ENCODE data around the gene TXNRD2.
"Not testable (repeated sequence)": the region's sequence is repeated elsewhere in the genome, so short reads cannot be mapped to it uniquely, and the experiment has no call there.

The TXNRD2 gene

GRCh38 chr22:19942157-19943081, 801 bp upstream of the TXNRD2 start:
- no peak for DNase-seq

DNA sequence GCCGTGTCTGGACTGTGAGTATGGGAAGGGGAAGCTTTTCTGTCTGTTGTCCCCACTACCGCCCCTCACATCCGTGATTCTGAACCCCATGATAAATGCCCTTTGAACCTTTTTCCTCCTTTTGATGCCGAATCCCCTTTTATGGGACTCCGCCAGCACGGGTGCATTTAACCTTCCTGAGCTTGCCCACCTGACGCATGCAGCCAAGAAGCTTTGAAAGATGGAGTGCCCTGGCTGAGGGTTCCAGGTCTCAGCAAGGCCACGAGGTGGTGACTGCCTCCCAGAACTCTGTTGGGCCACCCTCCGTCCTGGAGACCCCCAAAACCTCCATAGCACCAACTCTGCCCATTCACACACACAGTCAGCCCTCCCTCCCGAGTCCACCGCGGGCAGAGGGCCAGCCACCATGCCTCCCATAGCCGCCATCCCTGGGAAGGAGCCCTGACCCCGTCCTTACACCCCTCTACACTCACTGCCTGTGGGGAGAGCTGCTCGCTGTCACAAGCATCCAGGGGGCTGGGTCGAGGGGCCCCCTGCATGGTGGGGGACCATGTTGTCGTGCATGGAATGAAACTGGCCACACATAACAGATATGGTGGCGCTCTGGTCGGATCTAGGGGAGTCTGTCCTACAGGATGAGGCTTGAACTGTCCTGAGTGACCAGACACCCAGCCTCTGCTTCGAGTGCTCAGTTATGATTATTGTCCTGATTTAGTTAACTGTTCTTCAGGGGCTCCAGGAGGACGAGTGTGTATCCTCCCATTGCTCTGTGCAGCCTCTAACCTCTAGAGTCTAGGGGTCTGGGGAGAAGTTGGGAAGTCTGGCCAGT, 868 bp downstream of the TXNRD2 start:
- DNase-seq, result no peak

DNA sequence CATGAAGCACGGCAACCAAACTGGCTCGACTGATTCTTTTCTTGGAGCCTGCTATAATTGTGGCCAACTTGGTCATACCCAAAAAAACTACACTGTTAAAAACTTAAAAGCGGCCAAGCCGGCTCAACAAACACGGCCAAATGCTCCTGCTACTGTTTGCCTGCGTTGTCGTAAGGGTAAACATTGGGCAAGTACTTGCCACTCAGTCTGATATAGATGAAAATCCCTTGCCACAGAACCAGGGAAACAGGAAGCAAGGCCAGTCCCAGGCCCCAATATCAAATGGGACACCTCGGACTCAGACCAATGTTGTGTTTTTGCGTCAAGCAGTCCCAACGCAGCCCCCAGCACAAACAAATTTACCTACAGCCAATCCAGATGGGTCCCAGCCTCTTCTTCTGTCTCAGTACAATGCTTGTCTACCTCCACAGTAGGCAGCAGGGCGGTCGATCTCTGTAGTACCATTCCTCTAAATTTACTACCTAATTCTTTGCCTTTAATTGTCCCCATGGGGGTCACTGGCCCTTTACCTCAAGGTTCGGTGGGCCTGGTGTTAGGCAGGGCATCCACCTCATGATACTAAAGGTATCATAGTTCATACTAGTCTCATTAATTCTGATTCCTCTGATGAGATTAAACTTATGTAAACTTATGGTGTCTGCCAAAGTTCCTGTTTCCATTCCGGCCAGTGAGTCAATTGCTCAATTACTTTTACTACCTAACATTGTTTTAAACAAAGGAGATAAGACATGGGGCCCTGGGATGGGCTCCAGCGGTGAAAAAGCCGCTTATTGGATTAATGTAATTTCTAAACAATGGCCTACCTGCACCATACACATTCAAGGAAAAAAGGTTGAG, 3.8 kb downstream of the TXNRD2 start:
- no peak for DNase-seq

DNA sequence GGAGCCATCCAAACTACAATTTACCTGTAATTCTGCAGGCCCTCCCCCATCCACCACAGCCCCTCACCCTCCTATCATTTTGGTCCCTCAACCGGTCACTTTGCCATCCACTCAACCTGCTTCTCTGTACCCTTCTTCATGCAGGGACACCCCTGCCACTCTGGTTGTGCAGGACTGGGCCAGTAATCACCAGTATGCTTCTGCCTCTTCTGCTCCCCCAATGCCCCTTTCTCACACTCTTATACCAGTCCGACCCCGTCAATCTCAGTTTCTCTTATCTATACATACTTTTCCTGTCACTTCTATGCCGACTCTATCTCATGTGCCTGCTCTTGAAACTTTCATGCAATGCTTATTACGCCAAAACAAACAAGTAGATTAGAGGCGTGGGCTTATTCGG, 5.1 kb downstream of the TXNRD2 start:
- no peak for DNase-seq

DNA sequence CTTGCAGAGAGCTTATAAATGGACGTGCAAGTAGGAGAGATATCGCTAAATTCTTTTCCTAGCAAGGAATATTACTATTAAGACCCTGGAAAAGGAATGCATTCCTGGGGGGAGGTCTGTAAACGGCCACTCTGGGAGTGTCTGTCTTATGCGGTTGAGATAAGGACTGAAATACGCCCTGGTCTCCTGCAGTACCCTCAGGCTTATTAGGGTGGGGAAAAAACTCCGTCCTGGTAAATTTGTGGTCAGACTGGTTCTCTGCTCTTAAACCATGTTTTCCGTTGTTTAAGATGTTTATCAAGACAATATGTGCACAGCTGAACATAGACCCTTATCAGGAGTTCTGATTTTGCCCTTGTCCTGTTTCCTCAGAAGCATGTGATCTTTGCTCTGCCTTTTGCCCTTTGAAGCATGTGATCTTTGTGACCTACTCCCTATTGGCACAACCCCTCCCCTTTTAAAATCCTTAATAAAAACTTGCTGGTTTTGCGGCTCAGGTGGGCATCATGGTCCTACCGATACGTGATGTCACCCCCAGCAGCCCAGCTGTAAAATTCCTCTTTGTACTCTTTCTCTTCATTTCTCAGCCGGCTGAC, 6.4 kb downstream of the TXNRD2 start:
- not testable (repeated sequence) for DNase-seq

DNA sequence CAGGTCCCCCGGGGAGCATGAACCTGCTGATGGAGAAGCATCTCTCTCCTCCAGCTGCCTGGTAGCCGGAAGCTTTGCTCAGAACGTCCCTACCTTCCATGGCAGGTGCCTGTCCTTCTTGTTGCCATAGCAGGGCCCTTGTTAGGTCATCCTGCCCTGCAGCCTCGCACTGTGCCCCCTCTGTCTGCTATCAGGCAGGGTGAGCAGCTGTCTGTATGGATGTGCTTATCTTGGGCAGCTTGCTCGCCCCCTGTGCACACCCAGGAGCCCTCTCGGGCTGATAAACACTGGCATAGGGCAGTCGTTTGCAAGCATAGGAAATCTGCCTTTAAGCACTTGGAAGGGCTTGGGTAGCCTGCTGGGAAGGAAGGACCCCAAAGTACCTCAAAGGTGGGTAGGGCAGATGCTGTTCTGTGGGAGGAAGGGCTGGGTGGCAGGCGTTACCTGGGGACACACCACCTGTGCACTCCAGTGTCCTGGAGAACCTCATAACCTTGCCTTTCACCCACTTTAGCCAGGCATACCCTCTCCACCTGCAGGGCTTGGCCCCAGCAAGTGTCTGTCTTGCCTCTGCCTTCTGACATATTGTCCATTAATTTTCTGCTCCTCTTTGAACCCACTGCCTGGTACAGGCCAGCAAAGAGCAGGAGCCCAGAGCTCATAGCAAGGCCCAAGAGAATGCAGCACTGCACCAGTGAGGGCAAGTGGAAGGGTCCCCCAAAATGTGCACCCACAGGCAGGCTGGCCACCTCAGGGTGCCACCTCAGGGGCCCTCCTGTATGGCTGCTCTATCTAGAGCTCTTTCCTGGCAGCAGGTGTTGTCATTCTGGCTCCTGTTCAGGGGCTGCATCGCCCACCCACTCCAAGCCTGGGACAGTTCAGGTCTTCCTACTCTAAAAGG, 8.0 kb downstream of the TXNRD2 start:
- DNase-seq, result no peak

GRCh38 chr22:19932367-19933206, 9.0 kb downstream of the TXNRD2 start:
- DNase-seq, result no peak

- no peak for DNase-seq
Measured at GRCh38 chr22:19931514-19931913, 10.1 kb downstream of the TXNRD2 start.

DNA sequence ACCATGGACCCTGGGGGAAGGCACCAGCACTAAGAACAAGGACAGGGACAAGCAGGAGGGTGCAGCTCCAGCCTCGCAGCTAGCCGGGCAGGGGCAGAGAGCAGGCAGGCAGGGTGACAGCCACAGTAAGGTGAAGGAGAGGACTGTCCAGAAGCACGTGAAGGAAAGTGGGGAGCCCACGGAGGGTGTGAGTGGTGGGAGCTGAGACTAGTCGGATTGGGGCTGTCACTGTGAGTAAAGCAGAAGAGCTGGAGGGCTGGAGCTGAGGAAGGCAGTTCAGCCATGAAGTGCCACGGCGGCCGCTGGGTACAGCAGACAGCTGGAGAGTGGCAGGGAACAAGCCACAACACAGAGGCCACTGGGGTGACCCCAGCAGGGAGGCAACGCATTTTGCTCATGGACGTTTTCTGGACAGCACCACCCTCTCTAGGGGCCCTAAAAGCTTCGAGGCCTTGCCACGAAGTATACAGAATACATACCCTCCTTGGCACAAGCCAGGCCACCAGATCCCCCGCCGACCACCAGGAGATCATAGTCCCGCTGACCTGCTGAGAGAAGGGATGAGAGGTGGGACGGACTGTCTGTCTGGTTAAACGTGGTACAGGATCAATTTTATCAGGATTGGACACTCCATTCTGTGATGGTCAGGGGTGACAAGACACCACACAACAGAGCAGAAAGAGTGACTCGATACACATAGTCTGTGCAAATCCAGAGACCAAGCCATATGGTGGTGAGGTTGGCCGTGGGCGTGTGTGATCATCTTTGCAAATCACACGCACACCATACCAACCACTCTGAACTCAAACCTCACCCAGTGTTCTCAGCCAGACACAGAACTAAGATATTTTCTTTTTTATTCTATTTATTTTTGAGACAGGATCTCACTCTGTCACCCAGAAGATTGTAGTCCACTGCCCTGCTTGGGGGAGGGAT, 10.8 kb downstream of the TXNRD2 start:
- DNase-seq, result no peak

DNA sequence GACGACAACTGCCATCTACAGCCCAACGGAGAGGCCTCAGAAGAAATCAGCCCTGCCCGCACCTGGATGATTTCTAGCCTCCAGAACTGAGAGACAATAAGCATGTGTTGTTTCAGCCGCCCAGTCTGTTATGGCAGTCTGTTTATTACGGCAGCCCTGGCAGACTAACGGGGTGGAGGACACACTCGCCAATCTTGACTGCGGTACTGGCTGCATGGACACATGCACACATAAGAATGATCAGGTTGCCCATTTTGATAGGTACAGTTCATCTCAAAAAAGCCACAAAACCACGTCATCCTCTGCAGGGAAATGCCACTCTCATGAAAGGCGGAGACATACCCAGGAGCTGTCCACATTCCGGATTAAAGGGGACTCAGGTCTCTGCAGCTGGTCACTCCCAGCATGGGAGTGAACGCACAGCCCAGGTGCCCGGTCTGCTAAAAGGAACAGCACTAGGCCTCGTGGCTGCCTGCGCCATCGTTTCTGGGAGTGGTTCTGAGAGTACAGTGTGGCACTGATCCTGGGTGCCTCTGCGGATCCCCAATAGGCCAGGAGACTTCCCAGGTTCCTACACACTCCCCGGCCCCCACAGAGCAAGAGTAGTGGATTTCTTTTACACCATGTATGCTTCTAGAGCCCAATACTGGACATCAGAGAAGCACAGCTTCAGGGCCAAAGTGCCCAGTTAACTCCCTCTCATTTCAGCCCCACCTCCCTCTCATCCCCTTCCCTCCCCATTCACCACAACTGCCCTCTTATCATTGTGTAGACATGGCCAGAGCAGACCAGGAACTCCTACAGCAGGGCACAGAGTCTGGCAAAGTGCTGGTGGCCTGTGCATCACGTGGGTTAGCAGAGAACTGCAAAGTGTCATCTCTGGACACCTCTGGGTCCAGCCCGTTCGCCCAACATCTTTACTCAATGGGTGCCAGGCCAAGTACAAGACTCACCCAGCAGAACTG, 11.8 kb downstream of the TXNRD2 start:
- no peak for DNase-seq

- DNase-seq, result no peak
Measured at GRCh38 chr22:19928207-19928606, 13.4 kb downstream of the TXNRD2 start.

GRCh38 chr22:19927696-19928095, 13.9 kb downstream of the TXNRD2 start:
- no peak for DNase-seq

DNA sequence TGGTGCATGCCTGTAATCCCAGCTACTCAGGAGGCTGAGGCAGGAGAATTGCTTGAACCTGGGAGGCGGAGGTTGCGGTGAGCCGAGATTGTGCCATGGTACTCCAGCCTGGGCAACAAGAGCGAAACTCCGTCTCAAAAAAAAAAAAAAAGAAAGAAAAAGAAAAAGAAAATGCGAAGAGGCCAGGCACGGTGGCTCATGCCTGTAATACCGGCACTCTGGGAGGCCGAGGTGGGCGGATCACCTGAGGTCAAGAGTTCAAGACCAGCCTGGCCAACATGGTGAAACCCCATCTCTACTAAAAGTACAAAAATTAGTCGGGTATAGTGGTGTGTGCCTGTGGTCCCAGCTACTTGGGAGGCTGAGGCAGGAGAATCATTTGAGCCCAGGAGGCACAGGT, 15.6 kb downstream of the TXNRD2 start:
- not testable (repeated sequence) for DNase-seq

- no peak for DNase-seq
Measured at GRCh38 chr22:19923914-19924513, 17.6 kb downstream of the TXNRD2 start.

DNA sequence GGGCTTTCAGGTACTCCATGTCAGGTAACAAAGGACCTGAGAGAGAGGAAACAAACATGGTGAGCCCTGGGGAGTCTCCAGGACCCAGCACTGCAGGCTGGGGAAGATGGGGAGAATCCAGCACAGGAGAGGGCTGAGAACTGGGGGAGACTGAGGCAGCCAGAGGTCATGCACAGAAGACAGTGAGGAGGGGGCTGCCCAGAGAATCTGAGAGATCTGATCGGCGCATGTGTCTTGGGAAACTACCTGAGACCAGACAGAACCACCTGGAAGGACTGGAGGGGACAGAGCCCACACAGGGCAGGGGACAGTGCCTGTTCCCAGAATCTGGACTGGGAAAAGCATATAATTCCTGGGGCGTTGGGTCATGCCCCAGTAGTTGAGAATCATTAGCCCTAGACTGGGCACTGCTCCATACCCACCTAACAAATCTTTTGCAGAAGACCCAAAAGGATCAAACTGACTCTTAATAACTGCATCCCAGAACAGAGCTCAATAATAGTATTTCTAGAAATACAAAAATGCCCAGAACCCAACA, 20.0 kb downstream of the TXNRD2 start:
- no peak for DNase-seq

GRCh38 chr22:19919701-19920363, 21.8 kb downstream of the TXNRD2 start:
- no peak for DNase-seq

Data from stimulated activated naive CD4-positive, alpha-beta T cell treated with Interleukin-2 at 50 U/mL for 16 hours (primary cell).